ENCODE data around the gene DISP3. TPM values are rescaled to one million over a fixed set of nuclear protein-coding genes. Genes with fewer than 3 reads are reported as not detected.

Gene DISP3
- total and polyA plus RNA-seq, 2 of the 13 experiments (the other 11 are each of a cell fraction or from before 2014, with no cell fraction given): 0.08 to 0.13 TPM

DNA sequence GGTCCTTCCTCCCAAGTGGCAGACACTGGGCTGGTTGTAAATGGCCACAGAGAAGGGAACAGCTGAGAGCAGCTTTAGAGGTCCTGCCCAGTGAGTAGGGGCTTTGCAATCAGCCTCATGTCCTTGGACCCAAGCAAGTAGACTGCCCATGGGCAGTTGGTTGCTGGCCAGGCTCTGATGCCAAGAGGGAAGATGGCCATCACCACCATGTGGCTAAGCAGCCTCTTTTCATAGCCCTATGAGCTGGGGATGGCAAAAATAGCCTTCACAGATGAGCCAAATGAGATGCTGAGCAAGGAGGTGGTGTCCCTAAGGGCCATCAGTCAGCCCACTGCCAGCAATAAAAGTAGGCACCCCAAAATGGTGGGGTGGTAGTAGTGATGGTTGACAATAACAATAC lies 3.2 kb downstream of the DISP3 start:
- Histone ChIP-seq H3K4me1 (ENCODE audit: insufficient read depth, low read length) (no peaks in the 10 kb centered on the region), H3K36me3 (replicated peaks in 1 of 2; ENCODE audit: control insufficient read depth in 1 of 2, insufficient read depth in 2 of 2, low read length in 2 of 2) (no peaks in the 10 kb centered on the region), H3K9me3 (ENCODE audit: low read length) (no peaks in the 10 kb centered on the region), H3K79me2 (ENCODE audit: insufficient read depth, low read length) (no peaks in the 10 kb centered on the region), H3K27me3 (ENCODE audit: control insufficient read depth in 1 of 2, insufficient read depth in 2 of 2, low read length in 2 of 2) (peaks cover 6 to 41% of the 10 kb centered on the region in 2 experiments; a peak in 4 of 5 replicates), H3K9ac (ENCODE audit: insufficient read depth, low read depth, low read length) (no peak overlapping the region), H3K4me3 (replicated peaks in 1 of 3; ENCODE audit: insufficient read depth in 1 of 3, low read depth in 2 of 3, low read length in 3 of 3) (no peak overlapping the region), H3K4me2 (ENCODE audit: low read depth, low read length) (no peak overlapping the region), H4K20me1 (ENCODE audit: insufficient read depth, low read length) (no peaks in the 10 kb centered on the region), H3K27ac (ENCODE audit: extremely low read length, insufficient read depth, low read length) (no peak overlapping the region), H2AFZ (ENCODE audit: low read length) (no peak overlapping the region)
- BruUV-seq (replicated peaks): no TSS peak
- FAIRE-seq (no peak), ATAC-seq (no peak), DNase-seq (ENCODE audit: low spot score) (no peak)
- ChIA-PET CTCF (ENCODE audit: low intra/inter-chr PET ratio, low total read pairs) (no interaction called here), POLR2A (no interaction called here)
- in situ Hi-C loops (cut with HindIII; ENCODE audit: extremely low pct_ligation_motif_present, low pct_unique_long_range_greater_than_20kb): no loop called here
- TF ChIP-seq KMT2A (CRISPR knock-in tag; IDR thresholded peaks at IDR 0.05) (no peak), HOXD1 (CRISPR knock-in tag; IDR thresholded peaks at IDR 0.05) (no peak), ZFX (CRISPR knock-in tag; IDR thresholded peaks at IDR 0.05; ENCODE audit: low read depth) (no peak)
- intact Hi-C loops (cut with micrococcal nuclease; ENCODE audit: unreplicated experiment): no loop called here

DNA sequence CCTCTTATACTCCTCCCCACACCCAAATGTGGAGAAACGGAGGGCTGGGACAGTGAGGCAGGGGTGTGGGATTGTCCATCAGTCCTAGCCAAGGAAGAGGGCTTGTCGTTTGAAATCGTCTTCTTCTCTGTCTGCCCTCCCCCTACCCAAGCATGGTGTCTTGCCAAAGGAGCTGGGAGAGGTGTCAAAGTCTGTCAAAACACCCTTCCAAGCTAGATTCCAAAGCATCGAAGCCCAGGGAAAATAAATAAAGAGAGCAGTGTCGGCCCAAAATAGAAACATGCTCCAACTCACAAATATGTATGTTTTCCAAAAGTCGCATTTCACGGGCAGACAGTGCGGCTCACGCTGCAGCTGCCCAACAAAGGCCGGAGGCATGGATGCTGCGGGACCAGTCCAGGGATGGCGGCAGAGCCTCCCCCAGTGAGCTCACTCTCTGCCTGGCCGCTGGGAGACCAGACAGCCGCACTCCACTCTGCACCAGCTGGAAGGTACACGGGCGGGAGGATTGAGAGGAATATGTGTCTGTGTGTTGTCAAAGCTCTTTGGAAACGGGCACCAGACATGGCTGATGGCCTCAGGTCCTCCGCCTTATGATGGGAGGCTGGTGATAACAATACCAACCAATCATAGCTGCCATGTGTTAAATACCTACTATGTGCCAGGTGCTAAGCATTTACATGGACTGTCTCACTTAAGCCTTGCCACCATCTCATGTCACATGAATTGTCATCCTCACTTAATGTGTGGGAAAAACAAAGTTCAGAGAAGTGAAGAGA lies 3.9 kb downstream of the DISP3 start:
- no peaks in the 10 kb centered on the region for H3K4me1 ChIP-seq (ENCODE audit: insufficient read depth, low read length)
- no peak overlapping the region for H3K4me2 ChIP-seq (ENCODE audit: low read depth, low read length)
- H2AFZ ChIP-seq (ENCODE audit: low read length): no peak overlapping the region
- peaks cover 6 to 46% of the 10 kb centered on the region in 2 experiments; a peak in 4 of 5 replicates for H3K27me3 ChIP-seq (ENCODE audit: control insufficient read depth in 1 of 2, insufficient read depth in 2 of 2, low read length in 2 of 2)
- no peaks in the 10 kb centered on the region for H3K36me3 ChIP-seq (replicated peaks in 1 of 2; ENCODE audit: control insufficient read depth in 1 of 2, insufficient read depth in 2 of 2, low read length in 2 of 2)
- H3K9ac ChIP-seq (ENCODE audit: insufficient read depth, low read depth, low read length): no peak overlapping the region
- no peaks in the 10 kb centered on the region for H4K20me1 ChIP-seq (ENCODE audit: insufficient read depth, low read length)
- ChIA-PET CTCF (ENCODE audit: low intra/inter-chr PET ratio, low total read pairs) (no interaction called here), POLR2A (no interaction called here)
- DNase-seq (ENCODE audit: low spot score) (no peak), ATAC-seq (no peak), FAIRE-seq (no peak)
- no peak overlapping the region for H3K27ac ChIP-seq (ENCODE audit: extremely low read length, insufficient read depth, low read length)
- no peaks in the 10 kb centered on the region for H3K79me2 ChIP-seq (ENCODE audit: insufficient read depth, low read length)
- intact Hi-C loops (cut with micrococcal nuclease; ENCODE audit: unreplicated experiment) (no loop called here), in situ Hi-C loops (cut with HindIII; ENCODE audit: extremely low pct_ligation_motif_present, low pct_unique_long_range_greater_than_20kb) (no loop called here)
- no peaks in the 10 kb centered on the region for H3K9me3 ChIP-seq (ENCODE audit: low read length)
- WGBS (ENCODE audit: low lambda C conversion rate): 34% methylated on average over 9 of the region's 18 CpGs
- BruUV-seq (replicated peaks): no TSS peak
- H3K4me3 ChIP-seq (replicated peaks in 1 of 3; ENCODE audit: insufficient read depth in 1 of 3, low read depth in 2 of 3, low read length in 3 of 3): no peak overlapping the region
- TF ChIP-seq U2AF1 (optimal IDR thresholded peaks at IDR 0.05; ENCODE audit: low read depth, low read length): no peak
- TF ChIP-seq MLLT10 (CRISPR knock-in tag; IDR thresholded peaks at IDR 0.05): no peak
- no peak for TF ChIP-seq ZBTB7A (CRISPR knock-in tag; IDR thresholded peaks at IDR 0.05)
- TF ChIP-seq HES4 (CRISPR knock-in tag; IDR thresholded peaks at IDR 0.05; ENCODE audit: borderline replicate concordance): no peak
- TF ChIP-seq, protein P1, sequence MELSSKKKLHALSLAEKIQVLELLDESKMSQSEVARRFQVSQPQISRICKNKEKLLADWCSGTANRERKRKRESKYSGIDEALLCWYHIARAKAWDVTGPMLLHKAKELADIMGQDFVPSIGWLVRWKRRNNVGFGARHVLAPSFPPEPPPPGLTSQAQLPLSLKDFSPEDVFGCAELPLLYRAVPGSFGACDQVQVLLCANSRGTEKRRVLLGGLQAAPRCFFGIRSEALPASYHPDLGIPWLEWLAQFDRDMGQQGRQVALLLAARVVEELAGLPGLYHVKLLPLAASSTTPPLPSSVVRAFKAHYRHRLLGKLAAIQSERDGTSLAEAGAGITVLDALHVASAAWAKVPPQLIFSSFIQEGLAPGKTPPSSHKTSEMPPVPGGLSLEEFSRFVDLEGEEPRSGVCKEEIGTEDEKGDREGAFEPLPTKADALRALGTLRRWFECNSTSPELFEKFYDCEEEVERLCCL (CRISPR knock-in tag; IDR thresholded peaks at IDR 0.05; ENCODE audit: borderline replicate concordance): no peak
- no peak for TF ChIP-seq ZNF180 (CRISPR knock-in tag; IDR thresholded peaks at IDR 0.05; ENCODE audit: borderline replicate concordance, low read depth)
- TF ChIP-seq, protein P2, sequence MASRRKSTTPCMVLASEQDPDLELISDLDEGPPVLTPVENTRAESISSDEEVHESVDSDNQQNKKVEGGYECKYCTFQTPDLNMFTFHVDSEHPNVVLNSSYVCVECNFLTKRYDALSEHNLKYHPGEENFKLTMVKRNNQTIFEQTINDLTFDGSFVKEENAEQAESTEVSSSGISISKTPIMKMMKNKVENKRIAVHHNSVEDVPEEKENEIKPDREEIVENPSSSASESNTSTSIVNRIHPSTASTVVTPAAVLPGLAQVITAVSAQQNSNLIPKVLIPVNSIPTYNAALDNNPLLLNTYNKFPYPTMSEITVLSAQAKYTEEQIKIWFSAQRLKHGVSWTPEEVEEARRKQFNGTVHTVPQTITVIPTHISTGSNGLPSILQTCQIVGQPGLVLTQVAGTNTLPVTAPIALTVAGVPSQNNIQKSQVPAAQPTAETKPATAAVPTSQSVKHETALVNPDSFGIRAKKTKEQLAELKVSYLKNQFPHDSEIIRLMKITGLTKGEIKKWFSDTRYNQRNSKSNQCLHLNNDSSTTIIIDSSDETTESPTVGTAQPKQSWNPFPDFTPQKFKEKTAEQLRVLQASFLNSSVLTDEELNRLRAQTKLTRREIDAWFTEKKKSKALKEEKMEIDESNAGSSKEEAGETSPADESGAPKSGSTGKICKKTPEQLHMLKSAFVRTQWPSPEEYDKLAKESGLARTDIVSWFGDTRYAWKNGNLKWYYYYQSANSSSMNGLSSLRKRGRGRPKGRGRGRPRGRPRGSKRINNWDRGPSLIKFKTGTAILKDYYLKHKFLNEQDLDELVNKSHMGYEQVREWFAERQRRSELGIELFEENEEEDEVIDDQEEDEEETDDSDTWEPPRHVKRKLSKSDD (CRISPR knock-in tag; IDR thresholded peaks at IDR 0.05; ENCODE audit: low read depth): no peak
- no peak for TF ChIP-seq FOXC1 (CRISPR knock-in tag; IDR thresholded peaks at IDR 0.05; ENCODE audit: borderline replicate concordance)
- TF ChIP-seq, protein P3, sequence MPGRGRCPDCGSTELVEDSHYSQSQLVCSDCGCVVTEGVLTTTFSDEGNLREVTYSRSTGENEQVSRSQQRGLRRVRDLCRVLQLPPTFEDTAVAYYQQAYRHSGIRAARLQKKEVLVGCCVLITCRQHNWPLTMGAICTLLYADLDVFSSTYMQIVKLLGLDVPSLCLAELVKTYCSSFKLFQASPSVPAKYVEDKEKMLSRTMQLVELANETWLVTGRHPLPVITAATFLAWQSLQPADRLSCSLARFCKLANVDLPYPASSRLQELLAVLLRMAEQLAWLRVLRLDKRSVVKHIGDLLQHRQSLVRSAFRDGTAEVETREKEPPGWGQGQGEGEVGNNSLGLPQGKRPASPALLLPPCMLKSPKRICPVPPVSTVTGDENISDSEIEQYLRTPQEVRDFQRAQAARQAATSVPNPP (CRISPR knock-in tag; IDR thresholded peaks at IDR 0.05): no peak
- TF ChIP-seq ZFP36L1 (CRISPR knock-in tag; IDR thresholded peaks at IDR 0.05): no peak

Measured in HepG2 (cell line).